Neural progenitor cell (in vitro differentiated cells): ENCODE measurements around the gene RAD51B.

ENCODE experiments used
- EZH2 ChIP-seq: fragments of 200-600 bp; sonication (generic); IDR thresholded peaks from 2 replicates; pipeline ENCODE4 v1.6.1; 2017; ENCODE audit warnings: antibody characterized with exemption, mild to moderate bottlenecking, moderate library complexity
- TF ChIP-seq, protein P1 (sequence below): fragments of 200-600 bp; sonication (generic); IDR thresholded peaks from 2 replicates; pipeline ENCODE4 v1.5.1; 2017; ENCODE audit warnings: antibody characterized with exemption, mild to moderate bottlenecking

DNA sequence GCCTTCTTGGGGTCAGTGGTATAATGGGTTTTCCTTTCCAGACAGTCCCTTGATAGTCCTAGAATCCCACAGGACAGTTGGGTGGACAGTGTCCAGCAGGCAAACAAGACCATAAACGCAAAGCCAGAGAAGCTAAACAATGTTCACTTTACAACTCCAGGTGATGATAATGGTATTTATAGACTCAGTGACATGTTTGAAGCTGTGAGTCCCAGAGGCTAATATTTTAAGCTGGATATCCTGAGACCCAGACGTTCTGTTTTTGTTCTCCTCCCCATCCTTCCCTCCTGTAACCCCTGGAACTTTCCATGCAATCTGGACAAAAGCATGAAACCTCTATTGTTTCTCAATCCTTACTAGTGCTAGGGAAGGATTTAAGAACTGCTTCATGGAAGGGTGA is 852.3 kb downstream of the RAD51B start:
- TF ChIP-seq, protein P1, sequence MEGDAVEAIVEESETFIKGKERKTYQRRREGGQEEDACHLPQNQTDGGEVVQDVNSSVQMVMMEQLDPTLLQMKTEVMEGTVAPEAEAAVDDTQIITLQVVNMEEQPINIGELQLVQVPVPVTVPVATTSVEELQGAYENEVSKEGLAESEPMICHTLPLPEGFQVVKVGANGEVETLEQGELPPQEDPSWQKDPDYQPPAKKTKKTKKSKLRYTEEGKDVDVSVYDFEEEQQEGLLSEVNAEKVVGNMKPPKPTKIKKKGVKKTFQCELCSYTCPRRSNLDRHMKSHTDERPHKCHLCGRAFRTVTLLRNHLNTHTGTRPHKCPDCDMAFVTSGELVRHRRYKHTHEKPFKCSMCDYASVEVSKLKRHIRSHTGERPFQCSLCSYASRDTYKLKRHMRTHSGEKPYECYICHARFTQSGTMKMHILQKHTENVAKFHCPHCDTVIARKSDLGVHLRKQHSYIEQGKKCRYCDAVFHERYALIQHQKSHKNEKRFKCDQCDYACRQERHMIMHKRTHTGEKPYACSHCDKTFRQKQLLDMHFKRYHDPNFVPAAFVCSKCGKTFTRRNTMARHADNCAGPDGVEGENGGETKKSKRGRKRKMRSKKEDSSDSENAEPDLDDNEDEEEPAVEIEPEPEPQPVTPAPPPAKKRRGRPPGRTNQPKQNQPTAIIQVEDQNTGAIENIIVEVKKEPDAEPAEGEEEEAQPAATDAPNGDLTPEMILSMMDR: no peak
- no peak for TF ChIP-seq EZH2
